Midbrain (tissue), 1 donor: Measurements from ENCODE around the gene ADARB1.
"Not testable (repeated sequence)": the region's sequence is repeated elsewhere in the genome, so short reads cannot be mapped to it uniquely, and the experiment has no call there.

Experiments
- DNase-seq: peaks from one replicate; lab custom pipeline; 2025; lab: John Stamatoyannopoulos, UW

ADARB1 gene

GRCh38 chr21:45116066-45116465 is 41.7 kb downstream of the ADARB1 start:
- no peak for DNase-seq

GRCh38 chr21:45117314-45117713 is 42.9 kb downstream of the ADARB1 start:
- DNase-seq = no peak

- no peak for DNase-seq
Measured at GRCh38 chr21:45118099-45118498, 43.7 kb downstream of the ADARB1 start.

GRCh38 chr21:45119812-45120211 is 45.4 kb downstream of the ADARB1 start:
- DNase-seq = no peak

- DNase-seq = no peak
Measured at GRCh38 chr21:45120975-45121374, 46.6 kb downstream of the ADARB1 start.

- DNase-seq = no peak
Measured at GRCh38 chr21:45122030-45122429, 47.6 kb downstream of the ADARB1 start.

GRCh38 chr21:45122432-45123132 is 48.2 kb downstream of the ADARB1 start:
- DNase-seq = no peak

GRCh38 chr21:45123440-45123839 is 49.1 kb downstream of the ADARB1 start:
- DNase-seq = no peak

- no peak for DNase-seq
Measured at GRCh38 chr21:45124596-45124995, 50.2 kb downstream of the ADARB1 start.

- no peak for DNase-seq
Measured at GRCh38 chr21:45125357-45125756, 51.0 kb downstream of the ADARB1 start.

GRCh38 chr21:45126204-45126626 is 51.8 kb downstream of the ADARB1 start:
- DNase-seq = no peak

GRCh38 chr21:45126983-45127382 is 52.6 kb downstream of the ADARB1 start:
- DNase-seq = no peak

- DNase-seq = no peak
Measured at GRCh38 chr21:45127937-45128336, 53.6 kb downstream of the ADARB1 start.

- DNase-seq = peak; percentile 56
Measured at GRCh38 chr21:45128613-45129188, 54.3 kb downstream of the ADARB1 start.

GRCh38 chr21:45129189-45129923 is 55.0 kb downstream of the ADARB1 start:
- DNase-seq = no peak

GRCh38 chr21:45130324-45130774 is 56.0 kb downstream of the ADARB1 start:
- peak; percentile 23 for DNase-seq

- no peak for DNase-seq
Measured at GRCh38 chr21:45131537-45131999, 57.2 kb downstream of the ADARB1 start.

- DNase-seq = peak; percentile 13
Measured at GRCh38 chr21:45132841-45133573, 58.6 kb downstream of the ADARB1 start.

- not testable (repeated sequence) for DNase-seq
Measured at GRCh38 chr21:45133574-45134278, 59.3 kb downstream of the ADARB1 start.

- DNase-seq = no peak
Measured at GRCh38 chr21:45134279-45135076, 60.1 kb downstream of the ADARB1 start.

- DNase-seq = peak; percentile 14
Measured at GRCh38 chr21:45135122-45135521, 60.7 kb downstream of the ADARB1 start.
